ENCODE results near the gene MYO1D.

MYO1D gene

GRCh38 chr17:32504166-32504990, 372.5 kb downstream of the MYO1D start:
- DNase-seq (ENCODE audit: low read depth): no peak

- no peak for DNase-seq (ENCODE audit: low read depth)
Measured at GRCh38 chr17:32503251-32504165, 373.4 kb downstream of the MYO1D start.

GRCh38 chr17:32502710-32503109, 374.2 kb downstream of the MYO1D start:
- DNase-seq (ENCODE audit: low read depth): no peak

- no peak for DNase-seq (ENCODE audit: low read depth)
Measured at GRCh38 chr17:32502013-32502412, 374.9 kb downstream of the MYO1D start.

GRCh38 chr17:32498391-32498790, 378.5 kb downstream of the MYO1D start:
- no peak for DNase-seq (ENCODE audit: low read depth)

GRCh38 chr17:32497431-32498205, 379.3 kb downstream of the MYO1D start:
- DNase-seq (ENCODE audit: low read depth): no peak

- no peak for DNase-seq (ENCODE audit: low read depth)
Measured at GRCh38 chr17:32496395-32497073, 380.4 kb downstream of the MYO1D start.

- DNase-seq (ENCODE audit: low read depth): no peak
Measured at GRCh38 chr17:32495359-32496231, 381.3 kb downstream of the MYO1D start.

GRCh38 chr17:32494621-32495358, 382.1 kb downstream of the MYO1D start:
- DNase-seq (ENCODE audit: low read depth): no peak

- no peak for DNase-seq (ENCODE audit: low read depth)
Measured at GRCh38 chr17:32493976-32494513, 382.9 kb downstream of the MYO1D start.

GRCh38 chr17:32493571-32493970, 383.4 kb downstream of the MYO1D start:
- no peak for DNase-seq (ENCODE audit: low read depth)

GRCh38 chr17:32492648-32493289, 384.2 kb downstream of the MYO1D start:
- DNase-seq (ENCODE audit: low read depth): no peak

GRCh38 chr17:32492264-32492589, 384.7 kb downstream of the MYO1D start:
- DNase-seq (ENCODE audit: low read depth): no peak

GRCh38 chr17:32491371-32492263, 385.3 kb downstream of the MYO1D start:
- DNase-seq (ENCODE audit: low read depth): no peak

GRCh38 chr17:32490101-32490482, 386.8 kb downstream of the MYO1D start:
- no peak for DNase-seq (ENCODE audit: low read depth)

- no peak for DNase-seq (ENCODE audit: low read depth)
Measured at GRCh38 chr17:32489320-32490100, 387.4 kb downstream of the MYO1D start.

- DNase-seq (ENCODE audit: low read depth): no peak
Measured at GRCh38 chr17:32488604-32489180, 388.2 kb downstream of the MYO1D start.

Data from stimulated activated CD8-positive, alpha-beta memory T cell treated with anti-CD3 and anti-CD28 coated beads, Interleukin-15, amount 100 ng/mL, for 1 hour (primary cell).